ENCODE results near the gene RHOJ. TPM values are rescaled to one million over a fixed set of nuclear protein-coding genes. Genes with fewer than 3 reads are reported as not detected.

RHOJ gene
- total and polyA plus RNA-seq, 2 experiments from 2014 or later = 0.17 TPM; not detected in 1

- Histone ChIP-seq H3K4me2 (no peak overlapping the region), H3K79me2 (replicated peaks; ENCODE audit: insufficient read depth) (no peaks in the 10 kb centered on the region), H3K27me3 (ENCODE audit: insufficient read depth) (no peaks in the 10 kb centered on the region), H3K9me2 (ENCODE audit: insufficient read depth) (no peaks in the 10 kb centered on the region), H2AFZ (no peak overlapping the region), H3F3A (replicated peaks; ENCODE audit: low read depth) (no peaks in the 10 kb centered on the region), H4K20me1 (replicated peaks; ENCODE audit: insufficient read depth) (no peaks in the 10 kb centered on the region), H3K27ac (ENCODE audit: low read depth) (no peak overlapping the region), H3K36me3 (ENCODE audit: insufficient read depth) (no peaks in the 10 kb centered on the region), H3K4me3 (no peak overlapping the region), H3K4me1 (ENCODE audit: insufficient read depth) (peaks cover 7% of the 10 kb centered on the region; the same call in 1 of the 2 replicates)
- Mint-ChIP-seq H3K4me3 (no peak overlapping the region), H3K27ac (no peak overlapping the region), H3K4me1 (peaks cover 13% of the 10 kb centered on the region), H3K9me3 (no peaks in the 10 kb centered on the region), H3K27me3 (ENCODE audit: insufficient read depth, low read depth, poor library complexity) (peaks cover 4% of the 10 kb centered on the region), H3K36me3 (ENCODE audit: low read depth) (no peaks in the 10 kb centered on the region)
- TF ChIP-seq, protein P1, sequence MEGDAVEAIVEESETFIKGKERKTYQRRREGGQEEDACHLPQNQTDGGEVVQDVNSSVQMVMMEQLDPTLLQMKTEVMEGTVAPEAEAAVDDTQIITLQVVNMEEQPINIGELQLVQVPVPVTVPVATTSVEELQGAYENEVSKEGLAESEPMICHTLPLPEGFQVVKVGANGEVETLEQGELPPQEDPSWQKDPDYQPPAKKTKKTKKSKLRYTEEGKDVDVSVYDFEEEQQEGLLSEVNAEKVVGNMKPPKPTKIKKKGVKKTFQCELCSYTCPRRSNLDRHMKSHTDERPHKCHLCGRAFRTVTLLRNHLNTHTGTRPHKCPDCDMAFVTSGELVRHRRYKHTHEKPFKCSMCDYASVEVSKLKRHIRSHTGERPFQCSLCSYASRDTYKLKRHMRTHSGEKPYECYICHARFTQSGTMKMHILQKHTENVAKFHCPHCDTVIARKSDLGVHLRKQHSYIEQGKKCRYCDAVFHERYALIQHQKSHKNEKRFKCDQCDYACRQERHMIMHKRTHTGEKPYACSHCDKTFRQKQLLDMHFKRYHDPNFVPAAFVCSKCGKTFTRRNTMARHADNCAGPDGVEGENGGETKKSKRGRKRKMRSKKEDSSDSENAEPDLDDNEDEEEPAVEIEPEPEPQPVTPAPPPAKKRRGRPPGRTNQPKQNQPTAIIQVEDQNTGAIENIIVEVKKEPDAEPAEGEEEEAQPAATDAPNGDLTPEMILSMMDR (conservative IDR thresholded peaks at IDR 0.05; ENCODE audit: low read depth in 2 of 2) = no peak
- no peak for TF ChIP-seq POLR2AphosphoS5 (IDR thresholded peaks at IDR 0.05; ENCODE audit: low read depth)
- TF ChIP-seq CREB1 (CRISPR knock-in tag; IDR thresholded peaks at IDR 0.05; ENCODE audit: low read depth) = no peak
- no peak for TF ChIP-seq REST (IDR thresholded peaks at IDR 0.05; ENCODE audit: unreplicated experiment)
- TF ChIP-seq, protein P2, sequence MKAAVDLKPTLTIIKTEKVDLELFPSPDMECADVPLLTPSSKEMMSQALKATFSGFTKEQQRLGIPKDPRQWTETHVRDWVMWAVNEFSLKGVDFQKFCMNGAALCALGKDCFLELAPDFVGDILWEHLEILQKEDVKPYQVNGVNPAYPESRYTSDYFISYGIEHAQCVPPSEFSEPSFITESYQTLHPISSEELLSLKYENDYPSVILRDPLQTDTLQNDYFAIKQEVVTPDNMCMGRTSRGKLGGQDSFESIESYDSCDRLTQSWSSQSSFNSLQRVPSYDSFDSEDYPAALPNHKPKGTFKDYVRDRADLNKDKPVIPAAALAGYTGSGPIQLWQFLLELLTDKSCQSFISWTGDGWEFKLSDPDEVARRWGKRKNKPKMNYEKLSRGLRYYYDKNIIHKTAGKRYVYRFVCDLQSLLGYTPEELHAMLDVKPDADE (IDR thresholded peaks at IDR 0.05) = no peak
- TF ChIP-seq ZNF114 (CRISPR knock-in tag; IDR thresholded peaks at IDR 0.05) = no peak
- TF ChIP-seq JUNB (IDR thresholded peaks at IDR 0.05; ENCODE audit: unreplicated experiment) = no peak
- TF ChIP-seq ZNF331 (CRISPR knock-in tag; IDR thresholded peaks at IDR 0.05; ENCODE audit: low read depth) = no peak
- TF ChIP-seq STAT1 (IDR thresholded peaks at IDR 0.05; ENCODE audit: unreplicated experiment) = no peak
- no peak for TF ChIP-seq EZH2phosphoT487 (IDR thresholded peaks at IDR 0.05; ENCODE audit: unreplicated experiment)
- TF ChIP-seq NANOG (IDR thresholded peaks at IDR 0.05; ENCODE audit: borderline replicate concordance) = no peak
- no peak for TF ChIP-seq EZH2 (IDR thresholded peaks at IDR 0.05; ENCODE audit: low read depth, unreplicated experiment)
- no peak for TF ChIP-seq ZNF462 (CRISPR knock-in tag; IDR thresholded peaks at IDR 0.05)
- ATAC-seq (no peak), DNase-seq (ENCODE audit: low spot score) (no peak)
These were observed 27.5 kb downstream of the RHOJ start for GRCh38 chr14:63231766-63232165.
